KMS-11 (cell line): Measurements from ENCODE around the gene ZRSR2.

Experiments
- H2AFZ ChIP-seq: fragments of 200-600 bp; sonication (generic); 2 replicates; pipeline ENCODE4 v1.6.1; 2016; ENCODE audit warnings: antibody characterized with exemption, mixed run types, low read depth
- H3K27ac ChIP-seq: fragments of 200-600 bp; sonication (generic); 2 replicates; pipeline ENCODE4 v1.6.1; 2016; ENCODE audit warnings: mild to moderate bottlenecking, mixed run types
- H3K27me3 ChIP-seq: fragments of 200-600 bp; sonication (generic); 2 replicates; pipeline ENCODE4 v1.6.1; 2017; ENCODE audit warnings: mild to moderate bottlenecking, low read depth, mixed run types, moderate library complexity; ENCODE audit not compliant: insufficient read depth
- H3K36me3 ChIP-seq: fragments of 200-600 bp; sonication (generic); 2 replicates; pipeline ENCODE4 v1.6.1; 2017; ENCODE audit warnings: mild to moderate bottlenecking, mixed run types; ENCODE audit not compliant: insufficient read depth
- H3K4me1 ChIP-seq: fragments of 200-600 bp; sonication (generic); 2 replicates; pipeline ENCODE4 v1.6.1; 2016; ENCODE audit warnings: mild to moderate bottlenecking, low read depth, mixed run types; ENCODE audit not compliant: poor library complexity, severe bottlenecking
- H3K4me2 ChIP-seq: fragments of 200-600 bp; sonication (generic); 2 replicates; pipeline ENCODE4 v1.7.0; 2016; ENCODE audit warnings: mild to moderate bottlenecking, mixed run types
- H3K4me3 ChIP-seq: fragments of 200-600 bp; sonication (generic); IDR thresholded peaks from 2 replicates; pipeline ENCODE4 v1.6.1; 2017; ENCODE audit warnings: low read depth, low read length, mixed read lengths; ENCODE audit not compliant: insufficient read depth
- H3K79me2 ChIP-seq: fragments of 200-600 bp; sonication (generic); 2 replicates; pipeline ENCODE4 v1.6.1; 2016; ENCODE audit warnings: low read depth, mixed run types; ENCODE audit not compliant: insufficient read depth
- H3K9ac ChIP-seq: fragments of 200-600 bp; sonication (generic); 2 replicates; pipeline ENCODE4 v1.6.1; 2016; ENCODE audit warnings: mild to moderate bottlenecking, mixed run types
- H4K20me1 ChIP-seq: fragments of 200-600 bp; sonication (generic); 2 replicates; pipeline ENCODE4 v1.6.1; 2016; ENCODE audit warnings: mild to moderate bottlenecking, mixed run types; ENCODE audit not compliant: insufficient read depth
- TF ChIP-seq, protein P1 (sequence below): fragments of 200-600 bp; sonication (generic); conservative IDR thresholded peaks from 2 replicates; pipeline ENCODE4 v1.6.1; 2017; ENCODE audit warnings: low read depth, mild to moderate bottlenecking, antibody characterized with exemption, low read length, moderate library complexity, mixed read lengths

Gene ZRSR2

GRCh38 chrX:15790769-15791290, 546 bp downstream of the ZRSR2 start:
- Histone ChIP-seq H3K36me3 (no peaks in the 10 kb centered on the region), H3K9ac (peak overlapping the region; percentile 69), H3K27ac (peak overlapping the region; percentile 65), H3K79me2 (no peaks in the 10 kb centered on the region), H2AFZ (peak overlapping the region; percentile 88), H3K4me2 (peak overlapping the region; percentile 84), H3K4me1 (peaks cover 4% of the 10 kb centered on the region), H3K4me3 (no peak overlapping the region), H3K27me3 (no peaks in the 10 kb centered on the region), H4K20me1 (no peaks in the 10 kb centered on the region)
- TF ChIP-seq, protein P1, sequence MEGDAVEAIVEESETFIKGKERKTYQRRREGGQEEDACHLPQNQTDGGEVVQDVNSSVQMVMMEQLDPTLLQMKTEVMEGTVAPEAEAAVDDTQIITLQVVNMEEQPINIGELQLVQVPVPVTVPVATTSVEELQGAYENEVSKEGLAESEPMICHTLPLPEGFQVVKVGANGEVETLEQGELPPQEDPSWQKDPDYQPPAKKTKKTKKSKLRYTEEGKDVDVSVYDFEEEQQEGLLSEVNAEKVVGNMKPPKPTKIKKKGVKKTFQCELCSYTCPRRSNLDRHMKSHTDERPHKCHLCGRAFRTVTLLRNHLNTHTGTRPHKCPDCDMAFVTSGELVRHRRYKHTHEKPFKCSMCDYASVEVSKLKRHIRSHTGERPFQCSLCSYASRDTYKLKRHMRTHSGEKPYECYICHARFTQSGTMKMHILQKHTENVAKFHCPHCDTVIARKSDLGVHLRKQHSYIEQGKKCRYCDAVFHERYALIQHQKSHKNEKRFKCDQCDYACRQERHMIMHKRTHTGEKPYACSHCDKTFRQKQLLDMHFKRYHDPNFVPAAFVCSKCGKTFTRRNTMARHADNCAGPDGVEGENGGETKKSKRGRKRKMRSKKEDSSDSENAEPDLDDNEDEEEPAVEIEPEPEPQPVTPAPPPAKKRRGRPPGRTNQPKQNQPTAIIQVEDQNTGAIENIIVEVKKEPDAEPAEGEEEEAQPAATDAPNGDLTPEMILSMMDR, result no peak

- no peak overlapping the region for H3K4me2 ChIP-seq
- H3K9ac ChIP-seq, result no peak overlapping the region
- no peak overlapping the region for H2AFZ ChIP-seq
- H3K4me3 ChIP-seq, result no peak overlapping the region
- no peaks in the 10 kb centered on the region for H3K27me3 ChIP-seq
- TF ChIP-seq, protein P1, result no peak
- no peak overlapping the region for H3K27ac ChIP-seq
- no peaks in the 10 kb centered on the region for H3K36me3 ChIP-seq
- no peaks in the 10 kb centered on the region for H4K20me1 ChIP-seq
- H3K4me1 ChIP-seq, result no peaks in the 10 kb centered on the region
- H3K79me2 ChIP-seq, result no peaks in the 10 kb centered on the region
These were observed 7.4 kb downstream of the ZRSR2 start for GRCh38 chrX:15797707-15798106.

GRCh38 chrX:15804563-15804962, 14.3 kb downstream of the ZRSR2 start:
- H3K4me2 ChIP-seq, result no peak overlapping the region
- TF ChIP-seq, protein P1, result no peak
- no peaks in the 10 kb centered on the region for H3K27me3 ChIP-seq
- no peaks in the 10 kb centered on the region for H4K20me1 ChIP-seq
- no peak overlapping the region for H2AFZ ChIP-seq
- H3K9ac ChIP-seq, result no peak overlapping the region
- no peaks in the 10 kb centered on the region for H3K4me1 ChIP-seq
- H3K27ac ChIP-seq, result no peak overlapping the region
- H3K4me3 ChIP-seq, result no peak overlapping the region
- H3K79me2 ChIP-seq, result no peaks in the 10 kb centered on the region
- no peaks in the 10 kb centered on the region for H3K36me3 ChIP-seq

- no peaks in the 10 kb centered on the region for H3K79me2 ChIP-seq
- no peak overlapping the region for H3K9ac ChIP-seq
- no peak overlapping the region for H2AFZ ChIP-seq
- TF ChIP-seq, protein P1, result no peak
- H3K36me3 ChIP-seq, result no peaks in the 10 kb centered on the region
- no peaks in the 10 kb centered on the region for H4K20me1 ChIP-seq
- no peaks in the 10 kb centered on the region for H3K4me1 ChIP-seq
- H3K4me2 ChIP-seq, result no peak overlapping the region
- H3K27ac ChIP-seq, result no peak overlapping the region
- no peaks in the 10 kb centered on the region for H3K27me3 ChIP-seq
- no peak overlapping the region for H3K4me3 ChIP-seq
These were observed 18.0 kb downstream of the ZRSR2 start for GRCh38 chrX:15808254-15808653.
